GM12878 (cell line): ENCODE data around the gene SMG6.

Experiments used
- CBFB ChIP-seq: IDR thresholded peaks from 2 replicates; pipeline ENCODE4 v1.6.1; 2016; ENCODE audit warnings: antibody characterized with exemption, low read depth
- CBX5 ChIP-seq: sonication (generic); IDR thresholded peaks from 2 replicates; pipeline ENCODE4 v1.6.1; 2016; ENCODE audit warnings: low read depth, moderate library complexity, mild to moderate bottlenecking, inconsistent platforms
- EP300 ChIP-seq, 2 experiments: fragments of 150-350 bp in 1 of 2; IDR thresholded peaks; 2 replicates each; pipeline ENCODE4 v1.6.1; 2011 to 2012; ENCODE audit warnings: low read depth in 2 of 2, low read length in 2 of 2, borderline replicate concordance in 1 of 2, improper control_type of control experiment in 1 of 2, inconsistent platforms in 1 of 2; ENCODE audit not compliant: control insufficient read depth in 1 of 2
- ETV6 ChIP-seq, 2 experiments: fragments of 450-650 bp in 1 of 2; IDR thresholded peaks in 1 of 2; conservative IDR thresholded peaks in 1 of 2; 2 replicates each; pipeline ENCODE4 v1.6.1; 2014; ENCODE audit warnings: antibody characterized with exemption in 1 of 2, borderline replicate concordance in 1 of 2, low read depth in 1 of 2, mild to moderate bottlenecking in 1 of 2, moderate library complexity in 1 of 2
- EZH2 ChIP-seq: IDR thresholded peaks from 2 replicates; pipeline ENCODE4 v1.6.1; 2012; ENCODE audit warnings: low read depth, mild to moderate bottlenecking, control low read depth, inconsistent platforms, low read length, borderline replicate concordance; ENCODE audit not compliant: control insufficient read depth
- KDM1A ChIP-seq: fragments of 200-600 bp; sonication (generic); IDR thresholded peaks from 2 replicates; pipeline ENCODE4 v1.6.1; 2016; ENCODE audit warnings: borderline replicate concordance
- MYC ChIP-seq: IDR thresholded peaks from 2 replicates; pipeline ENCODE4 v1.6.1; 2011; ENCODE audit warnings: mild to moderate bottlenecking, low read length, moderate library complexity, inconsistent platforms; ENCODE audit not compliant: insufficient read depth, insufficient replicate concordance, insufficient read length, severe bottlenecking
- NKRF ChIP-seq: fragments of 450-650 bp; conservative IDR thresholded peaks from 2 replicates; pipeline ENCODE4 v1.6.1; 2017; ENCODE audit warnings: mild to moderate bottlenecking, moderate library complexity
- POLR2AphosphoS5 ChIP-seq: IDR thresholded peaks from 2 replicates; pipeline ENCODE4 v1.6.1; 2011; ENCODE audit warnings: mild to moderate bottlenecking, low read length, inconsistent platforms
- SUZ12 ChIP-seq: fragments of 200-600 bp; sonication (generic); IDR thresholded peaks from one replicate; pipeline ENCODE4 v1.6.1; 2018; ENCODE audit warnings: antibody characterized with exemption, mild to moderate bottlenecking; ENCODE audit not compliant: unreplicated experiment
- YY1 ChIP-seq: IDR thresholded peaks from 2 replicates; pipeline ENCODE4 v1.6.1; 2011; ENCODE audit warnings: low read depth, mild to moderate bottlenecking, low read length
- TF ChIP-seq, protein P1 (sequence below): IDR thresholded peaks from 2 replicates; pipeline ENCODE4 v1.6.1; 2012; ENCODE audit warnings: mild to moderate bottlenecking, low read depth, low read length

- TF ChIP-seq YY1, result no peak
- no peak for TF ChIP-seq POLR2AphosphoS5
- no peak for TF ChIP-seq CBX5
- TF ChIP-seq KDM1A, result no peak
- no peak for TF ChIP-seq MYC
- TF ChIP-seq NKRF, result no peak
- 0 out of 4 replicates have a peak, but pooled peaks of 1 of the 2 experiments have one; percentile 20 for TF ChIP-seq ETV6 (conservative IDR thresholded peaks at IDR 0.05 in 1 of 2, IDR thresholded peaks at IDR 0.05 in 1 of 2; ENCODE audit: borderline replicate concordance in 1 of 2, low read depth in 1 of 2)
- no peak for TF ChIP-seq CBFB
- no peak for TF ChIP-seq SUZ12
- no peak for TF ChIP-seq EZH2
- TF ChIP-seq EP300 (IDR thresholded peaks at IDR 0.05; ENCODE audit: borderline replicate concordance in 1 of 2, control insufficient read depth in 1 of 2, low read depth in 2 of 2, low read length in 2 of 2), result no peak
- TF ChIP-seq, protein P1, sequence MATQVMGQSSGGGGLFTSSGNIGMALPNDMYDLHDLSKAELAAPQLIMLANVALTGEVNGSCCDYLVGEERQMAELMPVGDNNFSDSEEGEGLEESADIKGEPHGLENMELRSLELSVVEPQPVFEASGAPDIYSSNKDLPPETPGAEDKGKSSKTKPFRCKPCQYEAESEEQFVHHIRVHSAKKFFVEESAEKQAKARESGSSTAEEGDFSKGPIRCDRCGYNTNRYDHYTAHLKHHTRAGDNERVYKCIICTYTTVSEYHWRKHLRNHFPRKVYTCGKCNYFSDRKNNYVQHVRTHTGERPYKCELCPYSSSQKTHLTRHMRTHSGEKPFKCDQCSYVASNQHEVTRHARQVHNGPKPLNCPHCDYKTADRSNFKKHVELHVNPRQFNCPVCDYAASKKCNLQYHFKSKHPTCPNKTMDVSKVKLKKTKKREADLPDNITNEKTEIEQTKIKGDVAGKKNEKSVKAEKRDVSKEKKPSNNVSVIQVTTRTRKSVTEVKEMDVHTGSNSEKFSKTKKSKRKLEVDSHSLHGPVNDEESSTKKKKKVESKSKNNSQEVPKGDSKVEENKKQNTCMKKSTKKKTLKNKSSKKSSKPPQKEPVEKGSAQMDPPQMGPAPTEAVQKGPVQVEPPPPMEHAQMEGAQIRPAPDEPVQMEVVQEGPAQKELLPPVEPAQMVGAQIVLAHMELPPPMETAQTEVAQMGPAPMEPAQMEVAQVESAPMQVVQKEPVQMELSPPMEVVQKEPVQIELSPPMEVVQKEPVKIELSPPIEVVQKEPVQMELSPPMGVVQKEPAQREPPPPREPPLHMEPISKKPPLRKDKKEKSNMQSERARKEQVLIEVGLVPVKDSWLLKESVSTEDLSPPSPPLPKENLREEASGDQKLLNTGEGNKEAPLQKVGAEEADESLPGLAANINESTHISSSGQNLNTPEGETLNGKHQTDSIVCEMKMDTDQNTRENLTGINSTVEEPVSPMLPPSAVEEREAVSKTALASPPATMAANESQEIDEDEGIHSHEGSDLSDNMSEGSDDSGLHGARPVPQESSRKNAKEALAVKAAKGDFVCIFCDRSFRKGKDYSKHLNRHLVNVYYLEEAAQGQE, result peak; percentile 66; the same call in 1 of the 2 replicates
Measured at GRCh38 chr17:2054262-2054511, 249.4 kb downstream of the SMG6 start.
